HS-5 (cell line): ENCODE data around the gene ELN.

Experiments
- DNase-seq: peaks from one replicate; pipeline ENCODE4 v3.0.0-alpha.2; 2012; ENCODE audit warnings: low read depth

Gene ELN

DNA sequence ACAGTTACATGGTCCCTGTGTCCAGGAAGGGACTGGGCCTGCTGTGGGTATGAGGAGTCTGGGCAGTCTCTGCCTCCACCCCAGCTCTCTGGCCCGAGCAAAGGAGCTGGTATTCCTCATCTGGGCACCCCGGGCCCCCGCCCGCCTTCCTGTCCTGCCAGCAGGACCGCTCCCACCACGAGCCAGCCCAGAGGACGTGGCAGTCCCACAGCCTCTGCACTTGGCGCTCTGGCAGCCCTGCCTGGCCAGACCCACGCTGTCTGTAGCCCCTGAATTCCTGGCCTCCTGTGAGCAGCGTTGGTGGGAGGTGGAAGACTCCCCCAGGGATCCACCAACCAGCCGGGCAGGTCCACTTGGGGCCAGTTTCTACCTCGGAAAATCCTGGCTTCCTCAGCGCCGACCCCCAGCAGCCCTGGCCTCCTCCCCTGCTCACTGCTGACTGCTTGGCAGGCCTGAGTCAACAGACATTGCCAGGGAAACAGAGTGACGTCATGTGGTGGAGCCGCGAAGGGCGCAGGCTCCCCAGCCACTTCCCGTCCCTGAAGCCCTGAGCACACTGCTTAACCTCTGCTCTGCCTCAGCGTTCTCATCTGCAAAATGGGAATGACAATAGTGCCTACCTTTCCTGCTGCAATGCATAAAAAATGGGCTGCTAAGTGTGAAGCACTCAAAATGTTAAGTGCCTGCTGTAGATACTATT lies 34.0 kb downstream of the ELN start:
- DNase-seq: peak; percentile 26

GRCh38 chr7:74063223-74063641 lies 35.3 kb downstream of the ELN start:
- no peak for DNase-seq

GRCh38 chr7:74063646-74064045 lies 35.7 kb downstream of the ELN start:
- no peak for DNase-seq

GRCh38 chr7:74064696-74065095 lies 36.7 kb downstream of the ELN start:
- no peak for DNase-seq

GRCh38 chr7:74066626-74067025 lies 38.7 kb downstream of the ELN start:
- no peak for DNase-seq

DNA sequence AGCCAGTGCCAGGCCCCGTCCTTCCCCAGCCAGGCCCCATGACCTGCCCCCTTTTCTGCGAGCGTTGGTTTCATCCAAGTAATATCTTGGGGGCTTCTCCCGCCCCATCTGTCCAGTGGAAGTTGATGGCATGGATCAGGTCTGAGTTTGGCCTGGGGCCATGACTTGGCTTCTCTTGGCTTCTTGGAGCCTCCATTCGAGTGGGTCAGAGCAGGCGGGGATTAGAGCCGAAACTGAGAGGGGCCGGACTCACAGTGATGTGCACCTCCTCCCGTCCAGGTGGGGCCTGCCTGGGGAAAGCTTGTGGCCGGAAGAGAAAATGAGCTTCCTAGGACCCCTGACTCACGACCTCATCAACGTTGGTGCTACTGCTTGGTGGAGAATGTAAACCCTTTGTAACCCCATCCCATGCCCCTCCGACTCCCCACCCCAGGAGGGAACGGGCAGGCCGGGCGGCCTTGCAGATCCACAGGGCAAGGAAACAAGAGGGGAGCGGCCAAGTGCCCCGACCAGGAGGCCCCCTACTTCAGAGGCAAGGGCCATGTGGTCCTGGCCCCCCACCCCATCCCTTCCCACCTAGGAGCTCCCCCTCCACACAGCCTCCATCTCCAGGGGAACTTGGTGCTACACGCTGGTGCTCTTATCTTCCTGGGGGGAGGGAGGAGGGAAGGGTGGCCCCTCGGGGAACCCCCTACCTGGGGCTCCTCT lies 40.6 kb downstream of the ELN start:
- no peak for DNase-seq

- no peak for DNase-seq
Observed at GRCh38 chr7:74069086-74069541, 41.1 kb downstream of the ELN start.

GRCh38 chr7:74069790-74070618 lies 42.0 kb downstream of the ELN start:
- DNase-seq: no peak

DNA sequence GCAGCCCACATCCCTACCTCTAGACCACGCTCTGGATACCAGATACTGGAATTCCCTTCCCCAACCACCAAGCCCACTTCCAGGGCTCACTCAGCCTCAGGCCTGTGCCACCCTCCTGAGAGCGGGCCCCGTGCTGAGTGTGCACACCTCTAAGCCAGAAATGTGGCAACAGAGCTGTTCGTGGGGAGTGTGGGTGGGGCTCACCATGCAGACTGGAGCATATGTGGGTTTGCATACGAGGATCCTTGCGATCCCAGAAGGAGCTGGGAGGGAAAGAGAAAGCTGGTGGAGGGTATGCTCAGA lies 42.6 kb downstream of the ELN start:
- no peak for DNase-seq

DNA sequence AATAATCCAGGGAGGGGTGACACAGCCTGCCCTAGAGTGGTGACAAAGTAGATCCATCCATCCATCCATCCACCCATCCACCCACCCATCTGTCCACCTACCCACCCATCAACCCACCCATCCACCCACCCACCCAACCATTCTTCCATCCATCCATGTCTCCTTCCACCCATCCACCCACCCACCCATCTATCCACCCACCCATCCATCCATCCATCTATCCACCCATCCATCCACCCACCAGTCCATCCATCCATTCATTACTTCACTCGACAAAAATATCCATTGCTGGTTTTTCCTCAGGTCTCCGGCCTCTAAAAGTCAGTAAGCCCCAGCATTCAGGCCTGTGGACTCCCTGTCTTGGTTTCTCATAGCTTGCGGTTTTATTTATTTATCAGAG lies 43.1 kb downstream of the ELN start:
- DNase-seq: no peak

DNA sequence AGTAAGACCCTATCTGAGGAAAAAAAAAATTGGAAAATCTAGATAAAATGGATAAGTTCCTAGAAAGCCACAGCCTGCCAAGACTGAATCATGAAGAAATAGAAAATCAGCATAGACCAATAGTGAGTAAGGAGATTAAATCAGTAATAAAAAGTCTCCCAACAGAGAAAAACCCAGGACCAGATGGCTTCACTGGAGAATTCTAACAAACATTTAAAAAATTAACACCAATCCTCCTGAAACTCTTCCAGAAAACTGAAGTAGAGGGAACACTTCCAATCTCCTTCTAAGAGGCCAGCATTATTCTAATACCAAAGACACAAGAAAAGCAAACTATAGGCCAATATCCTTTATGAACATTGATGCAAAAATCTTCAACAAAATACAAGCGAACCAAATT lies 46.8 kb downstream of the ELN start:
- no peak for DNase-seq

DNA sequence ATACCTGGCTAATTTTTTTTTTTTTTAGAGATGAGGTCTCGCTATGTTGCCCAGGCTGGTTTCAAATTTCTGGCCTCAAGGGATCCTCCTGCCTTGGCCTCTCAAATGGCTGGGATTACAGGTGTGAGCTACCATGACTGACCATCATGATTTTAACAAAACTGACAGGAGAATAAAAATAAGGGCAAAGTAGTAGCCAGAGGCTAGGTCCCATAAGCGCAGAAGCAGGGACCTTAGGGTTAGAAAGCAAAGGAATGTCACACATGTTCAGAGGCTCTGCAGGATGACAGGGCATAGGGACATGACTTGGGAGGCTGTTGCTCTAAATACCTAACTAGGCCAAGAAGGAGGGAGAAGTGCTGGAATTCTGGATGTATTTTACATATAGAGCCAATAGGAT lies 50.5 kb downstream of the ELN start:
- no peak for DNase-seq

GRCh38 chr7:74082770-74083116 lies 54.8 kb downstream of the ELN start:
- DNase-seq: no peak

DNA sequence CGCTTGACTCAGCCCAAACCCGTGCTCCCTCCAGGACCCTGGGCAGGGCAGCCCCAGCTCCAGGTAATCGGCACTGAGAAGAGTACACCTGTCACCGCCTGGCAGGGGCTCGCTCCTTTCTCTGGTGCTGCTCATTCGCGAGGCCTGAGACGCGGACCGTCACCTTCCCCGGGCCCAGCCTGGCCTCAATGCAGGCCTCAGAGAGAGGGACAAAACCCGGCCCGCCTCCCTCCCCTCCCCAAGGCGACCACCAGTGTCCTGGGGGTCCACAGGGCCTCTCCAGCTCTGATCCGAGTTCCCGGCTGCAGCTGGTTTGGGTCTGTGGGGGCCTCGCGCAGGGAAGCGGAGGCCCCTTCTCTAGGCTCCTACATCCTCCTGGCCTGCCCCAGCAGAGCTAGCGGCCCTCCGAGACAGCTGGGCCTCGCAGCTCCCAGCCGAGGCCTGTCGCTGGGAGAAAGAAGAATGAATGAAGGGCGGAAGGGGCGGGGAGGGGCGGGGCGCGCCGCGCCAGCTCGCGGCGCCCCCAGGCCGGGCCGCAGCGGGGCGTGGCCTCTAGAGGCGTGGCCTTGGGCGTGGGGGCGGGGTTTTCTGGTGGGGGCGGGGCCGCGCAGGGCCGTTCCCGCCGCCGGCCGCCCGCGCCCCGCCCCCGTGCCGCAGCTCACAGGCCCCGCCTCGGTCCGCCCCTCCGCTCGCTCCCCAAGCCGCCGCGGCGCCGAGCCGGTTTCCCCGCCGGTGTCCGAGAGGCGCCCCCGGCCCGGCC lies 55.3 kb downstream of the ELN start, which contains the start of gene LIMK1:
Gene LIMK1, plus strand, starts transcription at position 688 of the 760 bp plus-strand sequence. CDS start 187 bp downstream, outside the sequence.
- DNase-seq: no peak

DNA sequence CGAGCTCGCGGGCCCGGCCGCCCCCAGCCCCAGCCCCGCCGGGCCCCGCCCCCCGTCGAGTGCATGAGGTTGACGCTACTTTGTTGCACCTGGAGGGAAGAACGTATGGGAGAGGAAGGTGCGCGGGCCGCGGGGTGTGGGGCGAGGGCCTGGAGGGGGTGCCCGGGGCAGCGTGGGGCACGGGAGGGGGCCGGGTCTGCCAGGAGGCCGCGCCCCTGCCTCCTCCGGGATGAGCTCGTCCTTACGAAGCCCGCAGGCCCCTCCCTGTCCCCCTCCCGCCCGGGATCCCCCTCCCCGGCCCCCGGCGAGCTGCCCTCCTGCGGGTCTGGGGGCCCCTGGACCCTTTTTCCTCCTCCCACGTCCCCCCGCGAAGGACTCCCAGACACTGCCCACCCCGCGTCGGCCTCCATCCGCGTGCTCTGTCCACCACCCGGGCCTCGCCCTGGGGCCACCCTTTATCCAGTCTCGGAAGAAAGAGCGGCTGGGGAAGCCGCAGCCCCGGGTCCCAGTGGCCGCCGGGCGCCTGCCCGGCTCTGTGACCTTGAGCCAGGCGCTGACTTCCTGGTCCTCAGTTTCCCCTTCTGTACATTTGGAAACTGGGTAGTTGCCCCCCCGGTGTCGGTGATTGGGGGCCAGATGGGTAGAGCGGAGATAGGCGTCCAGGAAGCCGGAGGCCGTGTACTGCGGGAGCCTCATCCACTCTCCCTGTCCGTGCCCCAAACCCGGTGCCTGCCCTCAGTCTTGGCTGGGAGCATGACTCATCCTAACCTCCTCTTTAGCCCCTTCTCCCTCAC lies 56.2 kb downstream of the ELN start:
- DNase-seq: peak; percentile 35

DNA sequence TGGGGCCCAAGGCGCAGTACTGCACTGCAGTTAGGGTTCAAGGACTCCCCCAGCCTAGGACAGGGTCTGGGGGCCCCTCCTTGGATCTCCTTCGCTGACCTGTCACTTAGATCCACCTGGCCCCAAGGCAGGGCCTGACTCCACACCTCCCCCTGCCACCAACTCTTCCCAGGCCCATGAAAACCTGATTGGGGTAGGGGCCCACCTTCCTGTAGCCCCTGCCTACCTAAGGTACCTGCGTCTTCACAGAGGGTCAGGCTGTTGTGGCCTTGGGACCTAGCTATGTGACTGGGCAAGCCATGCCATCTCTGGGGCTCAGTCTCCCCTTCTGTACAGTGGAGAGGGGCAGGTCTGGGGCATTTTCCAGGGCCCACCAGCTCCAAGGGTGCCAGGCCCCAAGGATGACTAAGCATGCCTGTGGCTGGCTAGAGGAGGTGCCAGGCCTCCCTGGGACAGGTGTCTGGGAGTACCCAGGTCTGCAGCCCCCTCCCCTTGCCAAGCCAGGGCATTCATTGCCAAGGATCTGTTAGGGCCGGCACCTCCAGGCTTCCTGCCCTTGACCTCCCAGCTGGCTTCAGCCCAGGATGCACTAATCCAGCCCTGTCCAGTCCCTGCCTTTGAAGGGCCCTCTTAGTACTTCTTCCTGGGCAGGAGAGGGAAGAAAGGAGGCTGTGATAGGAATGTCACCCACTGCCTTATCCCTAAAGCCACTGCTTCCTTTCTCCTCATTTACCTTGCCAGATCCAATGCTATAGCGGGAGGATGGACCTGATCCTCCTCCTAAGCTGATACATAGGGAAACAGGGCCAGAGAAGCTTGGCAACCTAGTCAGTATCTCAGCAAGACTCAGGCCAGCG lies 57.0 kb downstream of the ELN start:
- no peak for DNase-seq

DNA sequence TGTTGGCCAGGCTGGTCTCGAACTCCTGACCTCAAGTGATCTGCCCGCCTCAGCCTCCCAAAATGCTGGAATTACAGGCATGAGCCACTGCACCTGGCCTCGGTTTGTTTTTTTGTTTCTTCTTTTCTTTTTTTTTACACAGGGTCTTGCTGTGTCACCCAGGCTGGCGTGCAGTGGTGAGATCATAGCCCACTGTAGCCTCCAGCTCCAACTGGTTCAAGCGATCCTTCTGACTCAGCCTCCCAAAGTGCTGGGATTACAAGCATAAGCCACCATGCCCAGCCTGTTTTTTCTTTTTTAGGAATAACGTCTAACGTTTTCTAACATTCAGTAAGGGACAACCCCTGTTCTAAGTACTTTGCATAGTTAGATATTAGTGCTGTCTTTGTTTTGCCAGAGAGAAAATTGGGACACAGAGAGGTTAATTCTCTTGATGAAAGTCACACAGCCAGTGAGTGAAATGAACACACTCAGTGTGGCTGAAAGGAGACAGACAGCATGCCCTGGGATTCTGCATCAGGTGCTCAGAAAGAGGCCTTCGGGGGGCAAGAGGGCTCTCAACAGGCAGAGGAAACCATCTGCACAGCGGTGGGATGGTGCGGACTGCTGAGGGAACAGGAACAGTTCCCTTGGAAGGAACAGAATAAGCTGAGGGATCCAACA lies 59.9 kb downstream of the ELN start:
- no peak for DNase-seq

GRCh38 chr7:74092321-74092963 lies 64.5 kb downstream of the ELN start:
- no peak for DNase-seq

DNA sequence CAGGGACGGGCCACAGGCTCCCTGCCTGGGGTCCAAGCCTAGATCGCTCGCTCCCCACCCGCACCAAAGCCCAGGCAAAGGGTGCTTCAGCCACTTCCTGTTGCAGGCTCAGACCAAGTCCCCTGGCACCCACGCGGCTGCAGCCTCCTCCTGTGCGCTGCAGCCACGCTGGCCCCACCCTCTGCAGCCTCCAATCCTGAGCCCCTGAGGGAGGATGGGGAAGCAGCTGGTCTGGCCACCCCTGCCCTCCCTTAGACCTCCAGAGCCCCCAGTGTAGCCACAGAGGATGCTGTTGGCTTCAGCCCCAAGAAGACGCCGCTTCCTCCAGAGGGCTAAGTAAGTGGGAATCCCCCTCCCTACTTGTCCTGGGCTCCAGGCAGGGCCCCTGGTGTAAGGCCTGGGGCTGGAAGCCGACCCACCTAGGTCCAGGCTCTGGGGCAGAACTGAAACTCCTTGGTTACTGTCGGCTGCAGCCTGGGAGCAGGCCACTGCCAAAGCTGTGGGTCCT lies 65.0 kb downstream of the ELN start:
- DNase-seq: no peak
